Spleen (tissue), 7 donors: ENCODE results near the gene OR2S2.

ENCODE experiments used
- POLR2A ChIP-seq, 3 donors: fragments of 450-650 bp; IDR thresholded peaks; one replicate each; pipeline ENCODE4 v1.5.1; 2017; ENCODE audit warnings: antibody characterized with exemption in 3 of 3, mild to moderate bottlenecking in 1 of 3
- POLR2AphosphoS5 ChIP-seq, 3 donors: sonication (generic); formaldehyde crosslinking; IDR thresholded peaks; one replicate each; pipeline ENCODE4 v1.5.1; 2017; ENCODE audit warnings: antibody characterized with exemption in 3 of 3
- TF ChIP-seq, protein P1 (sequence below), 11 experiments: fragments of 200-600 bp in 7 of 11; fragments of 450-650 bp in 4 of 11; sonication (generic) in 4 of 11; IDR thresholded peaks in 8 of 11; conservative IDR thresholded peaks in 3 of 11; 1 replicate in 7 of 11; 2 replicates in 4 of 11; pipeline versions ENCODE4 v1.4.0 to v1.8.0; 2016 to 2021; ENCODE audit warnings: antibody characterized with exemption in 11 of 11, inconsistent platforms in 4 of 11, mild to moderate bottlenecking in 1 of 11
- donor health status: DM: no; HTN: no; CAD: no; lungs with moderate emphysema.
- donor health status: DM: no; HTN: no; CAD: no.
- donor health status: DM: no; HTN: no; CAD: no.

DNA sequence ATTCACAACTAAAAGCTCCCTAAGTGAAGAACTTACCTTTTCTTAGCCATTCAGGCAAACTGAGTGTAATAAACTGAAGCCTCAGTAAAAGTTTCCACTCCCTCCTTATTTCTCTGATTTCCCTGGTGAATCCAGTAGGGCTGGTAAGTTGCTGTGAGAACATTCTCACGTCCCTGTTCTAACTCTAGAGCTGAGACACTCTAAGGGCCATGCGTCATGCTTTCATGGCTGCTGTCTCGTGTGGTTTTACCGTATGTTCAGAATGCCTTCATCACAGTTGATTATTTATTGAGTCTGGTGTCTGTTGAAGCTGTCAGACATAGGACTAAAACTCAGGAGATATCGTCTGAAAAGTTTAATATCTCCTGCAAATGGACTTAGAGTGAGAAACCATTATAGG lies 1.3 kb downstream of the OR2S2 start:
- TF ChIP-seq, protein P1, sequence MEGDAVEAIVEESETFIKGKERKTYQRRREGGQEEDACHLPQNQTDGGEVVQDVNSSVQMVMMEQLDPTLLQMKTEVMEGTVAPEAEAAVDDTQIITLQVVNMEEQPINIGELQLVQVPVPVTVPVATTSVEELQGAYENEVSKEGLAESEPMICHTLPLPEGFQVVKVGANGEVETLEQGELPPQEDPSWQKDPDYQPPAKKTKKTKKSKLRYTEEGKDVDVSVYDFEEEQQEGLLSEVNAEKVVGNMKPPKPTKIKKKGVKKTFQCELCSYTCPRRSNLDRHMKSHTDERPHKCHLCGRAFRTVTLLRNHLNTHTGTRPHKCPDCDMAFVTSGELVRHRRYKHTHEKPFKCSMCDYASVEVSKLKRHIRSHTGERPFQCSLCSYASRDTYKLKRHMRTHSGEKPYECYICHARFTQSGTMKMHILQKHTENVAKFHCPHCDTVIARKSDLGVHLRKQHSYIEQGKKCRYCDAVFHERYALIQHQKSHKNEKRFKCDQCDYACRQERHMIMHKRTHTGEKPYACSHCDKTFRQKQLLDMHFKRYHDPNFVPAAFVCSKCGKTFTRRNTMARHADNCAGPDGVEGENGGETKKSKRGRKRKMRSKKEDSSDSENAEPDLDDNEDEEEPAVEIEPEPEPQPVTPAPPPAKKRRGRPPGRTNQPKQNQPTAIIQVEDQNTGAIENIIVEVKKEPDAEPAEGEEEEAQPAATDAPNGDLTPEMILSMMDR (IDR thresholded peaks at IDR 0.05 in 8 of 11, conservative IDR thresholded peaks at IDR 0.05 in 3 of 11): no peak
- no peak for TF ChIP-seq POLR2A (IDR thresholded peaks at IDR 0.05)
- TF ChIP-seq POLR2AphosphoS5 (IDR thresholded peaks at IDR 0.05): no peak
